Stimulated activated CD4-positive, alpha-beta T cell treated with anti-CD3 and anti-CD28 coated beads, Interleukin-1b, Interleukin-23, amount 100 ng/mL, for 1 hour (primary cell): ENCODE data around the gene CTTN.
"Not testable (repeated sequence)": the region's sequence is repeated elsewhere in the genome, so short reads cannot be mapped to it uniquely, and the experiment has no call there.

Experiments
- DNase-seq, 2 donors: peaks; one replicate each; pipeline ENCODE4 v3.0.0-alpha.2; 2020; ENCODE audit warnings: low read depth in 2 of 2

Gene CTTN

DNA sequence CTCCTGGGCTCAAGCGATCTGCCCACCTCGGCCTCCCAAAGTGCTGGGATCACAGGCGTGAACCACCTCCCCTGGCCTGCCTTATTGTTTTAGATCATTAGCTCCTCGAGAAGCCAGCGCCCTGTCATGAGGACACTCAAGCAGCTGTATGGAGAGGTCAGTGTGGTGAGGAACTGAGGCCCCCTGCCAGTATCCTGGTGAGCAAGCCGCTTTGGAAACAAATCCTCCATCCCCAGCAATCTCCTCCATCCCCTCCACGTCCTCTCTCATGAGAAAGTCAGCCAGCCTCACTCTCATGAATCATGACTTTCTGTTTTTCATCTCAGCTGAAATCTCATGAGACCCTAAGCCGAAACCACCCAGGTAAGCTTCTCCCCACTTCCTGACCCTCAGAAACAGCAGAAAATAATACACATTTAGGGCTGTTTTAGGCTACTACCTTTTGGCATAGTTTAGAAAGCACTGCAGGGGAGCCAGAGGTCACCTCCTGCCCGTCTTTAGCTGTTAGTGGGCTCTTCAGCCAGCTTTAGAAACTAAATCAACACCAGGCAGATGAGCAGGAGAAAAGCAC, 56.0 kb downstream of the CTTN start:
- DNase-seq: no peak

DNA sequence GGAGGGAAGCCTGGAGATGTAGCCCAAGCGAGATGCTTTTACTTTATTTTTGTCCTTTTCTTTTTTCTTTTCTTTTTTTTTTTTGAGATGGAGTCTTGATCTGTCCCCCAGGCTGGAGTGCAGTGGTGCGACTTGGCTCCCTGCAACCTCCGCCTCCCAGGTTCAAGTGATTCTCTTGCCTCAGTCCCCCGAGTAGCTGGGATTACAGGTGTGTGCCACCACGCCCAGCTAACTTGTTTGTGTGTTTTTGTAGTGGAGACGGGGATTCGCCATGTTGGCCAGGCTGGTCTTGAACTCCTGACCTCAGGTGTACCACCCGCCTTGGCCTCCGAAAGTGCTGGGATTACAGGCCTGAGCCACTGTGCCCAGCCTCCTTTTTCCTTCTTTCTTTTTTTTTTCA, 56.5 kb downstream of the CTTN start:
- DNase-seq: not testable (repeated sequence)

DNA sequence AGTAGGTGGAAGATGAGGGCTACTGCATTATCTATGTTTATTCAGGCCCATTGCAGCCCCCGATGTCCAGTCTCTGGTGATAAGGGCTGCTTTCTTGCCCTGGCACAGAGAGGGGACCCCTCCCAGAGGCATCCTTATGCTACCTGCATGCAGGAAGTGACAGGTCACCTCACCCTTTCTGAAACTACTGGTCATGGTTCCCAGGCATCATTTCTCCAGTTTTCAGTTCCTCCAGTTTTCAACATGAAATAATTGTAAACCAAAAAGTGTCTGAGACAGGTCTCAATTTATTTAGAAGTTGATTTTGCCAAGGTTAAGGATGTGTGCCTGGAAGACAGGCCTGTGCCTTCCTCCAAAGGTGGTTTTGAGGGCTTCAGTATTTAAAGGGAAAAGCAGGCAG, 57.0 kb downstream of the CTTN start:
- DNase-seq: no peak

DNA sequence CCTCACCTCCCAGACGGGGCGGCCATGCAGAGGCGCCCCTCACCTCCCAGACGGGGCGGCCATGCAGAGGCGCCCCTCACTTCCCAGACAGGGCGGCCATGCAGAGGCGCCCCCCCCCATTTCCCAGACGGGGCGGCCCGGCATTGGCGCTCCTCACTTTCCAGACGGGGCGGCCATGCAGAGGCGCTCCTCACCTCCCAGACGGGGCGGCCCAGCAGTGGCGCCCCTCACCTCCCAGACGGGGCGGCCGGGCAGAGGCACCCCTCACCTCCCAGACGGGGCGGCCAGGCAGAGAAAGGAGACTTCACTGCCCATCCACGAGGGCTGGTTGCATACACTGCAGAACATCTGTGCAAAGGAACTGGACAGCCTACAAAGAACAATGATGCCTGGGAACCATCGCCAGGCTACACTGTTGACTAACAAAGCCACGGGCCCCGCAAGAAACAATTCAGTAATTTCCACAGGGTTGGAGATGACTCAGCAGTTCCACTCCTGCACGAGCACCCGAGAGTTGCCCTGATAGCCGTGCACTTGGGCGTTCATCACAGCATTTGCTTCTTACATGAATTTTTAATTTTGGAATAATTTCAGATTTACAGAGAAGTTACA, 58.7 kb downstream of the CTTN start:
- no peak for DNase-seq

DNA sequence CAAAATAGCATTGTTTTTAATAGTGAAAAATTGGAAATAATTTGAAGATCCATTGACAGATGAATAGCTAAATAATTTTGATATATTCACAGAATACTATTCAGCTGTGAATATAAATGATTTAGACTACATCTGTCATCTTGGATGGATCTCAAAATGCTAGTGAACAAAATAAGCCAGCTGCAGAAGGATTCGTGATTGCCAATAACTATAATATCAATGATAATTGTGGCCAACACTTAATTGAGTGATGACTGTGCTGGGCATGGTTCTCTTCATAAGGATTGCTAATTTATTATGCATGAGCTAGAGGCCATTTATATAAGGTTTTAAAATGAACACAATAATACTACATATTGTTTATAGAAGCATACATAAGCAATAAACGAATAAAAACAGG, 60.4 kb downstream of the CTTN start:
- no peak for DNase-seq

DNA sequence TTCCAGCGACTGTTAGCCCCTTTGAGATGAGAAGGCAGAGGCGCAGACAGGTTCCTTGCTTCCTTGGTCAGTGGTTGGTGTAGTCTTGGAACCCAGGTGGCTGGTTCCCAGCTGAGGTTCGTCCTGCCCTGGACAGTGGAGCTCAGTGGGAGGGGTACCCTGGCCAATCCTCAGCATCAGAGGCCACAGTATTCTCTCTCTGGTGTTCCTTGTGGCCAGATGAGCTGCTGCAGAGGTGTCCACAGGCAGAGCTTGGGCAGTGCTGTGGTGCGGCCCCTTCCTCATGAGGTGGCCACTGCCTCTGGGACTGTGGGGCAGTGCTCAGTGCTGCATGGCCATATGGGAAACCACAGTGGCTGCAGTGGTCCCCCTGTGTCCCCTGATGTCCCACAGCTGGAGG, 61.8 kb downstream of the CTTN start:
- no peak for DNase-seq

DNA sequence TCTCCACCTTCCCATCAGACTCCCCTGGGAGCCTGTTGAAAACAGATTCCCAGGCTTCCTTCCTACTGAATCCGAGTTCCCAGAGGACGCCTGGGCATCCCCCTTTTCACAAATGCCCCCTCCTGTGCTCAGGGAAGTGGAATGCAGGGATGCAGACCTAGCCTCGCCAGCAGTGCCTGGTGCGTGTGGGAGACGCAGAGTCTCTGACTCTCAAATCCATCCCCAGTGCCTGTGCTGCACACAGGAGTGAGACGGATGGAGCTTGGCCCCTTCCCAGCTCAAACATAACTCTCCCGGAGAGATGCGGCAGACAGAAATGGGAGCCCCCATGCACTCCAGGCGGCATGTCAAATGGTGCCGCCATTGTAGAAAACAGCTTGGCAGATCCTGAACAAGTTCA, 62.6 kb downstream of the CTTN start:
- no peak for DNase-seq

DNA sequence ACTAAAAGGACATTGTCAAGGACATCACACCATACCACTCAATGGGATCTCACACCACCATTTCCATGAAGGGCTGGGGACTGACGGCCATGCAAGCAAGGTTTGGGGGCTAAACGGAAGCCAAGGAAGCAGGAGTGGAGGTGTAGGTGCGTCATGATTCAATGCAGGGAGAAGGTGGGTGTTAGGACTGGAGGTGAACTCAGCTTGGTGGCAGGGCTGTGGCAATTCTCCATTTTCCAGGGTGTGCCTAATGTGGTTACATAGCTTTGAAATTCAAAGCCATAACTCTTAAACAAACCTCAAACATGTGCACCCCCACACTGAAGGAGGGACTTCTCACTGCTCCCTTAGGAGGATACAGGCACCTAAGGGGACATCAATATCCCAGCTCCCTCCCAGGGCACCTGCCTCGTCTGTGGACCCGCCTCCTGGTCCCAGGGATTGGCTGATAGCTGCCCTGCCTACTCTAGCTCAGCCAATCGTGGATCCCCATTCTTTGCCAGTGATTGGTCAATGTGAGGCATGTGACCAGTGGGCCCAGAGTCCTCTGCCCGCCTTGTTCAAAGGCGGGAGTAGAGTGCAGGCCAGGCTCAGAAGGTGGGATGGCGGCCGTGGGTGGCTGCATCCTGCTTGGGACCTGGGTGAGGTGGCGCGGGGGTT, 64.6 kb downstream of the CTTN start:
- DNase-seq: no peak

DNA sequence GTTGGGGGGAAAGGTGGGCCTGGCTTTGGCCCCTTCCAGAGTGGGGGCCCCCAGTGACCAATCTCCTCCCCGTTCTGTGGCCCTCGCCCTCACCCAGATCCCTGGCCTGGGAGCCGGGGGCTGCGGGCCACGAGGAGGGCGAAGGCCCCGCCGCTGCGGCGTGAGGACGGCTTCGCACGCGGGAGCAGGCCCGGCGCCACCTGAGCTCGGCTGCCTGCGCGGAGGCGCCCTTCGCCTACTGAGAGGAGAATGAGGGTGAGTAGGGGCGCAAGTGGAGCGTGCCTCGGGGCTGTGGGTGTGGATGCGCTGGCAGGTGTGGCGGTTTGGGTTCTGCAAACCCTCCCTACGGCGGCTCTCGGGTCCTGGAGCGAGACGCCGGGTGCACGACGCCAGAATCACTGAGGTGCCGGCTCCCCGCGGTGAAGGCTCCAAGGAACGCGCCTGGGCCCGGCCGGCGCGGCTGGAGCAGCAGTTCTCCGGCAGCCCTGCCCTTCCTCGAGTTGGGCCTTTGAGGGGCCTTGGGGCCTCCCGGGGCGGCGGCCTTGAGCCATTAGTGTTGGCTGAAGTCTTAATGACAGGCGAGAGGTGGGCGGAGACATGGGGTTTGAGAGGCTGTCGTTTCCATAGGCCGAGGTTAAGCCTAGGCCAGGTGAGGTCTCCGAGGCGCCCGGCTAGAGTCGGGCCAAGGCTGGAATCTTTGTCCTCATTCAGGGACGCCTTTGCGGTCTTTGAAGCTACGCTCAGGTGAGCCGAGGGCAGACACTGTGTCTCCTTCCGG, 65.3 kb downstream of the CTTN start:
- no peak for DNase-seq

DNA sequence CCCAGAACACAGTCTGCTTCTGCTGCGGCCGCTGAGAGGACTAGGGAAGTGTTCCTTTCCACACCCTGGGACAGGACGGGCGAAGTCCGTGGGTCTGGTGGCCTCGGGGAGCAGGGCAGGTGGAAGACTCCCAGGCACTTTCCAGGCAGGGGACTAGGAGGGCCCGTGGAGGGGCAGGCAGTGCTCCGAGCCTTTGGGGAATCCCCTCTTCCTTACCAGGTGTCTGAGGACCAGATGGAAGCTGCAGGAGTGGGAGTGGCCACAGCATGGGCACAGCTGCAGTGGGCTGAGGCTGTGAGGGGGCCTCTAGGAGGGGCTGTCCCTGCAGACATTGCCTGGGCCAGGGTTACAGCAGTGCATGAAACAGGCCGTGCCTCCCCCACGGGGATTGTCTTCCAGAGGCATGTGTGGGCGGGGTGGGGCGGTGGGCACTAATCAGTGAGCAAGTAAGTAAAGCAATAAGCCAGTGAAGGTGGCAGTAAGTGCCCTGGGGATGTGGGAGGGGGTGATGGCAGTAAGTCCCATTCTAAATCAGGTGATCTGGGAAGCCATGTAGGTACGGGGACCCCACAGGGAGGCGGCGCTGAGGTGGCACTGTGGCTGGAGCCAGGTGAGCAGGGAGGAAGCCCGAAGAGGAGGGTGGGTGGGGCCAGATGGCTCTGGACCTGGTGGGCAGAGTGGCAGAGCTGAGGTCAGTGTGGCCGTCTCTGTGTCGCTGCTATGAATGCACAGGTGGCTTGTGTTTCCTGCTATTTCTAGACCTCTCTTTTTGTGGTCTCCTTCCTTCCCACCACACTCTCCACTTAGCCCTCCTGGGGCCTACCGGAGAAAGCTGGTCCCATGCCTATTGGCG, 66.4 kb downstream of the CTTN start:
- no peak for DNase-seq

DNA sequence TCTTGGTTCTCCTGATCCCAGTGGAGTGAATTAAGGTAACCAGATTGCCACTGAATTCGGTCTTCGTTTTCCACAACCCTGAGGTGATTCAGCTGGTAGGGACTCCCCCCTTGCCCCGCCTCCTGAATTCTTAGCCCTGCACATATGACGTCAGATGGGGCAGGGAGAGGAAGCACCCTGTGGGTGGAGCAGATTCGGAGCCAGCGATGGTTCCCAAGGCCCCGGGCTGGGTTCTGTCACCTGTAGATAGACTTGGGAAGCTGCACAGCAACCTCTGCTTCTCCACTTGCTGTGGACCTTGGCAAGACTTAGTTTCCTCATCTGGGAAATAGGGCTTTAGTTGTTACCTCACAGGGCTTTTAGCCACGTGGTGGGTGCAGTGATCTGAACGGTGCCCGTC, 67.8 kb downstream of the CTTN start:
- DNase-seq: no peak

DNA sequence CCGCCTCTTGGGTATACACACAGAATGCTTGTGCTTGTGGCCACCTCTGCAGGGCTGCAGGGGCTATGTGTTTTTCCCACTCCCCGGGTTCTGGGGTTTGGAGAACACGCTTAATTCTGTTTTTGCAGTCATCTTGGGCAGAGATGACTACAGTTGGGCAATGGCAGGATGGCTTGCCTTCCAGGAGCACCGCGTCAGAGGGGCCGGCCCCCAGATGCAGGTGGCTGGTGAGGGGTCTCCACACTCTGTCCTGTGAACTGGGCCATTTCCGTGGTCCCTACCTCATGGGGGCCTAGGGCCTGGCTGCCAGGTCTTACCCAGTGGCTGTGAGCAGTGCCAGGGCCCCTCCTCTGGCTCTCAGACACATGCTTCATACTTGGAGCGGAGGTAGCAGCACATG, 68.3 kb downstream of the CTTN start:
- no peak for DNase-seq

DNA sequence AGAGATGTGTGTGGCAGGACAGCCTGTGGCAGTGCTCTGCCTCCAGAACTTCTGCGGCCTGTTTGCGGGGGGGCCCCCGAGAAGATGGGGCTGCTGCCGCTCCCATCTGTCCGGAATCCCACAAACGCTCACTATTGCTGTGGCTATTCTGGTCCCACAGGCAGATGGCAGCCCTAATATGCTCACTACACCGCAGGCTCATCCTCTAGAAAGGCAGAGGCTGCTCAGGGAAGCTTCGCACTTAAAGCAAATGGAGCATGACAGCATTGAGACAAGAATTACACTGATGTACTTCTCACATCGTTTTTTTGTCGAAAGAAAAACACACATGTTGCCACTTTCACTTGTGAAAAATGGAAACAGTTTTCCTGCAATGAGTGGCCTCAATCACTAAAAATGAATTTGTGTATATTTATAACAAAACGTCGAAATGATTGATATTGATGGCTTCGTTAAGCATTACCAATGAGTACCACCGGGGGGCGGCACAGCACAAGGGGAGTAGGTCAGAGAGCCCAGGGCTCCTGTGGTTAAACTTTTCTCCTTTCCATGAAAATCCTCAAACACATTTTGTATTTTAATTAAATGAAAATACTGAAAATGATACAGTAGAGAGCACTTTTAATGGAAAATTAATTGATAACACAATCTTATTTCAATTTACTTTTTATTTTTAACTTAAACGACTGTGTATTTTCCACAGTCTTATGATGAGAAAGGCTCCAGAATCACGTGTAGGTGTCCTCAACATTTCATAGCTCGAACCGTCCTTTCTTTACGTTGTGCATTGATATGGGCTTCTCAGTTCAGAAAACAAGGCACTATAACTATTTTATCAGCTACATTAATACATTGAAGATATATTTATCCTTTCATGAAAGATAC, 69.1 kb downstream of the CTTN start:
- peak in 1 of 2 donors; percentile 25 for DNase-seq

DNA sequence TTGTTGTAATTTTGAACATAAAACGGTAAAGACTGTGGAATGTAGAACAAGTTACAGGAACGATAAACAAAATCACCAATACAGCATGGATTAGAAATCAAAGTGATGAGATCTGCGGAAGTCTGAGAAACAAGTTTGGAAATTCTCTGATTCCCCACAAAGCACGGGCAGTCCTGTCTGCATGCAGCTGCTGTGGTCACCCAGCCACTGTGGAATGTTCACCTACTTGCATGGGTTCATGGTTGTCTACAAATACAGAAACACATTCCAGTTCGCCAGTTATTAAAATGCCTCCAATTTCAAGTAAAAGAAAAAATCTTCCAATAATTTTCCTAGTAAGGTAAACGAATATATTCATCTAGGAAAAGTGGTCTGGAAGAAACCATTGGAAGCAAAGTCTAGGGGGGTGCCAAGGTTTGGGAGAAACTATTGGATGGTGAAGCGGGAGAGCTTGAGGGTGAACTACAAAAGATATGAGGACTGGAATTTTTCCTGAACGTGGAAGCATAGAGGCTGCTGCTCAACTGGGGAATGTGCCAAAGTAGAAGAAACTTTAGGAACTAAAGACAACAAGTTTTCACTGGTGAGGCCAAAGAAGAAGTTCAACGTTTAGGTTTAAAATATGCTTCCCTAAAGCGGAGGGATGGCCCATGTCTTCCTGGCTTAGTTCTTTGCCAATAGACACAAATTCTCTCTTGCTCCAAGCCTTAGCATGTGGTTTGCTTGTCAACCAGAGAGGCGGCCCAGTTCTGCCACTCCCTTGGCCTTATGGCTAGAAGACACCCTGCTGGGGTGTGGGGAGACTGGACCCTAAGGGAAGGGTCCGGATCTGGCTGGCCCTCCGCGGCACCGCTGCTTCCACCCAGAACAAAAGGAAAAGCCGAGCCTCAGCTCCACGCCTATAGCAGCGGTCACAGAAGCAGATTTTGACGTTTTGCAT, 70.2 kb downstream of the CTTN start:
- DNase-seq: no peak

DNA sequence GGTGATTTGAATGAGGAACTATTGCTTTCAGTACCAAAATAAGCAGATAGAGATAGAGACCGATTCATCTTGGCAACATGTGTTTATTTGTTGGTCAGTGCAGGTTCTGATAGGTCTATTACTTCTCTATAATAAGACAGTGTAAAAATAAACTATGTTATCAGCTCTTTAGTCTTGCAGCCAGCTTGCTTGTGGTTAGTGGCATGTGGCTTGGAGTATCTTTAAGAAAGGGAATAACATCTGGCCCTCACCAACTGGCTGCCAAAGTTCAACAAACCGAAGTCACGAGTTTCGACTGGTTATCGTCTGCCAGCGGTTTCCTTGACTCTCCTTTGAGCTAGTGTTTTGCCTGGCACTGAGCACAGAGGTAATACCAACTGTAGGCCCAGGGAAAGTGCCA, 71.8 kb downstream of the CTTN start:
- DNase-seq: no peak

DNA sequence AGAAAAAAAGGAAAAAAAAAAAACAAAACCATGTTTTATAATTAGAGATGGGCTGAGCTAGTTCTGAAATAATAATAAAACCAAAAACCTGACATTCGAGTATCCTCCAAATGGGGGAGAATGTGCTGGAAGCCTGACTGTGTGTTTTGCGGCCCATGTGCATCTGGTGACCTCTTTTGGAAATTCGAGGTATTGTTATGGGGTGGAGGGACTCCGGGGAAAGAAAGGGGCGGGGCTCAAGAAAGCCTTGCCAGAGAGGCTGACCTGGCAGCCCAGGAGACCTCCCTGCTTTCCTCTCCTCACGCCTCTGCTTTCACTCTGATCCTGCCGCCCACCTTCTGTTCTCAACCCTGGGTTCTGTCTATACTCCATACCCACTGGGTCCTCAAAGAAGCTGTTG, 72.9 kb downstream of the CTTN start:
- no peak for DNase-seq

DNA sequence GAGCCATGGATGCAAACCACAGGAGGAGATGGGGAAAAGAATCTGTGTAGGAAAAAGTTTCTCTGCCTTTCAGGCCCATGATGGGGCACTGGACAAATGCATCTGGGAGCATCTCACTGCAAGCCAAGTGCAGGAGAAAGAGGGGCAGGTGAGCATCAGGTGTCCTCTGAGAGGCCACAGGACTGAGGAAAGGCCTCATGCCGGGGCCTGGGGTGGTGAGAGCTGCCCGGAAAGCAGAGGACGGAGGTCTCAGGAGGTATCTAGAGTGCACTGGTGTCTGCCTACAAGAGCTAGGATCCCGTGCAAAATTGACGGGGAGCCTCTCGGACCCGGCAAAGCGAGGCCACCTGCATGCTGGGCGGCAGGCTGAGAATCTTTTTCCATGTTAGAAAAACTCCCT, 73.9 kb downstream of the CTTN start:
- DNase-seq: no peak

DNA sequence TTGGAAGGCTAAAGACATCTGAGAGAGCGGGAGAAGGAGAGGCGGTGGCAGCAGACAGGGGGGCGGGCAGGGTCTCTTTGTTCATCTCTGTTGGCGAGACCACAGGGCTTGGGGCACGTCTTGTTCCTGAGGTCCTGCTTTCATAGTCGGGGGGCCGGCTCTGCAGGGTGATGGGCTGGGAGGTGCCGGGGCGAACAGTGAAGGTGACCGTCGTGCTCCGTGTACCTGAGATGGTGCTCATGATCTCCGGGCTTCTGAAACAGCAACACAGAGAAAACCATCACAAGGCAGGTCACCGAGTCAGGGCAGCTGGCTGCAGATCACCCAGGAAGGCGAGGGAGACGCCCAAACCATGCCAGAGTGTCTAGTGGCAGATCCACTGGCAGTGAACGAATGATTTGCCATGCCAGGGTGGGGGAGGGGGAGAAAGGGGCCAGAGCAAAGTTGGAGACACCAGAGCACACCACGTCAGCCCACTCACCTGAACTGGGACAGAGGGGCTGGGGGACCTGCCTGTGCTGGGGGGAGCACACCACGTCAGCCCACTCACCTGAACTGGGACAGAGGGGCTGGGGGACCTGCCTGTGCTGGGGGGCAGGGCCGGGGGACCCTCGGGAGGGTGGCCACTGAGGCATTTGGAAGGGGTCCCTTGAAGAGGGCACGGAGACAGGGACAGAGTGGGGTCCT, 75.0 kb downstream of the CTTN start:
- no peak for DNase-seq
